Hepatocyte (in vitro differentiated cells): Measurements from ENCODE around the gene MEIS3. TPM values are rescaled to one million over a fixed set of nuclear protein-coding genes. Genes with fewer than 3 reads are reported as not detected.
A peak's percentile ranks its signal among the peaks of the same experiment; 100 is the strongest.

Experiments used
- DNase-seq: peaks from one replicate; pipeline ENCODE4 v3.0.0-alpha.2; 2016; ENCODE audit warnings: low spot score
- H2AFZ ChIP-seq: fragments of 200-600 bp; sonication (generic); 2 replicates; pipeline ENCODE4 v1.6.0; 2016; ENCODE audit warnings: antibody characterized with exemption, mild to moderate bottlenecking
- H3K27ac ChIP-seq: fragments of 200-600 bp; sonication (generic); 2 replicates; pipeline ENCODE4 v1.5.1; 2016; ENCODE audit warnings: mild to moderate bottlenecking
- H3K27me3 ChIP-seq: fragments of 200-600 bp; sonication (generic); 2 replicates; pipeline ENCODE4 v1.6.1; 2016
- H3K36me3 ChIP-seq: fragments of 200-600 bp; sonication (generic); replicated peaks from 2 replicates; pipeline ENCODE4 v1.5.1; 2016; ENCODE audit warnings: low read depth; ENCODE audit not compliant: insufficient read depth
- H3K4me1 ChIP-seq: fragments of 200-600 bp; sonication (generic); 2 replicates; pipeline ENCODE4 v1.5.1; 2016; ENCODE audit warnings: mild to moderate bottlenecking, moderate library complexity; ENCODE audit not compliant: insufficient read depth
- H3K4me2 ChIP-seq: fragments of 200-600 bp; sonication (generic); 2 replicates; pipeline ENCODE4 v1.6.0; 2016
- H3K4me3 ChIP-seq: fragments of 200-600 bp; sonication (generic); 2 replicates; pipeline ENCODE4 v1.5.1; 2016; ENCODE audit warnings: mild to moderate bottlenecking
- H3K79me2 ChIP-seq: fragments of 200-600 bp; sonication (generic); 2 replicates; pipeline ENCODE4 v1.6.0; 2017; ENCODE audit warnings: mild to moderate bottlenecking
- H3K9me2 ChIP-seq: fragments of 200-600 bp; sonication (generic); replicated peaks from 2 replicates; pipeline ENCODE4 v1.6.0; 2017; ENCODE audit warnings: mild to moderate bottlenecking; ENCODE audit not compliant: insufficient read depth
- H3K9me3 ChIP-seq: fragments of 200-600 bp; sonication (generic); 2 replicates; pipeline ENCODE4 v1.5.1; 2016; ENCODE audit warnings: low read depth, mild to moderate bottlenecking
- H4K20me1 ChIP-seq: fragments of 200-600 bp; sonication (generic); 2 replicates; pipeline ENCODE4 v1.6.0; 2016; ENCODE audit warnings: mild to moderate bottlenecking; ENCODE audit not compliant: insufficient read depth, poor library complexity, severe bottlenecking
- CTCF ChIP-seq: fragments of 200-600 bp; sonication (generic); IDR thresholded peaks from 2 replicates; pipeline ENCODE4 v1.5.1; 2016; ENCODE audit warnings: antibody characterized with exemption, mild to moderate bottlenecking; ENCODE audit not compliant: poor library complexity
- EZH2 ChIP-seq: fragments of 200-600 bp; sonication (generic); IDR thresholded peaks from 2 replicates; pipeline ENCODE4 v1.6.1; 2016; ENCODE audit warnings: antibody characterized with exemption, mild to moderate bottlenecking, borderline replicate concordance
- EZH2phosphoT487 ChIP-seq: fragments of 200-600 bp; sonication (generic); IDR thresholded peaks from one replicate; pipeline ENCODE4 v1.6.1; 2018; ENCODE audit warnings: antibody characterized with exemption, mild to moderate bottlenecking, low read depth, moderate library complexity; ENCODE audit not compliant: unreplicated experiment, severe bottlenecking
- WGBS: methylation state at CpG from one replicate; pipeline ENCODE4 v1.1.6; 2016; ENCODE audit warnings: low lambda C conversion rate; ENCODE audit errors: missing lambda C conversion rate; 5-methylcytosine and 5-hydroxymethylcytosine counted together
- polyA plus RNA-seq: library from polyadenylated mRNA; unstranded; fragments of >200 nt; fragmentation: Nextera tagmentation; extraction: Ambion mirVana; gene quantifications from 2 replicates; pipeline ENCODE4 v1.2.1, GENCODE V29; 2016
- total RNA-seq: library from RNA; depleted of rRNA; stranded (reverse); fragments of >200 nt; gene quantifications from 2 replicates; pipeline ENCODE4 v1.2.3, GENCODE V29; 2014

MEIS3 gene
- total and polyA plus RNA-seq, 2 experiments from 2014 or later = 21.2 to 47.0 TPM

GRCh38 chr19:47427241-47428176, 8.2 kb upstream of the MEIS3 start:
- DNase-seq = peak; percentile 84
- Histone ChIP-seq H3K9me2 (no peaks in the 10 kb centered on the region), H3K27me3 (peaks cover 30% of the 10 kb centered on the region), H3K4me1 (peaks cover 20% of the 10 kb centered on the region), H3K4me3 (no peak overlapping the region), H3K36me3 (no peaks in the 10 kb centered on the region), H2AFZ (no peak overlapping the region), H4K20me1 (no peaks in the 10 kb centered on the region), H3K4me2 (peak overlapping the region; percentile 72), H3K79me2 (no peaks in the 10 kb centered on the region), H3K27ac (peak overlapping the region; percentile 52), H3K9me3 (no peaks in the 10 kb centered on the region)
- 5% methylated on average over 17 of the region's 17 CpGs for WGBS
- peak; percentile 72 for TF ChIP-seq CTCF
- no peak for TF ChIP-seq EZH2phosphoT487
- no peak for TF ChIP-seq EZH2

- TF ChIP-seq EZH2 = no peak
- TF ChIP-seq EZH2phosphoT487 = no peak
- TF ChIP-seq CTCF = no peak
- Histone ChIP-seq H3K79me2 (no peaks in the 10 kb centered on the region), H3K4me1 (peaks cover 21% of the 10 kb centered on the region), H2AFZ (no peak overlapping the region), H3K9me2 (no peaks in the 10 kb centered on the region), H3K36me3 (no peaks in the 10 kb centered on the region), H3K4me3 (no peak overlapping the region), H3K27me3 (peaks cover 47% of the 10 kb centered on the region), H3K9me3 (no peaks in the 10 kb centered on the region), H3K4me2 (no peak overlapping the region), H3K27ac (no peak overlapping the region), H4K20me1 (peaks cover under 1% of the 10 kb centered on the region)
- no peak for DNase-seq
- WGBS = 38% methylated on average over 19 of the region's 19 CpGs
Observed at GRCh38 chr19:47423203-47423882, 4.0 kb upstream of the MEIS3 start.

GRCh38 chr19:47422417-47423163, 3.3 kb upstream of the MEIS3 start:
- no peak for DNase-seq
- Histone ChIP-seq H2AFZ (no peak overlapping the region), H3K4me2 (peak overlapping the region; percentile 72), H3K27ac (no peak overlapping the region), H3K9me2 (no peaks in the 10 kb centered on the region), H3K27me3 (peaks cover 55% of the 10 kb centered on the region), H3K4me1 (peaks cover 19% of the 10 kb centered on the region), H3K79me2 (no peaks in the 10 kb centered on the region), H3K36me3 (no peaks in the 10 kb centered on the region), H4K20me1 (peaks cover 2% of the 10 kb centered on the region), H3K4me3 (no peak overlapping the region), H3K9me3 (no peaks in the 10 kb centered on the region)
- 67% methylated on average over 1 of the region's 1 CpG for WGBS
- no peak for TF ChIP-seq CTCF
- TF ChIP-seq EZH2 = peak; percentile 52
